HG03460 (cell line): ENCODE measurements around the gene SLC6A16.
"Not testable (repeated sequence)": the region's sequence is repeated elsewhere in the genome, so short reads cannot be mapped to it uniquely, and the experiment has no call there.

Source experiments
- ATAC-seq: cut with Tn5 transposase; IDR thresholded peaks from one replicate; pipeline ENCODE4 v1.9.1; 2021; ENCODE audit not compliant: unreplicated experiment

The SLC6A16 gene

GRCh38 chr19:49282184-49282583 lies 42.8 kb downstream of the SLC6A16 start:
- no peak for ATAC-seq

GRCh38 chr19:49272204-49272603 lies 52.8 kb downstream of the SLC6A16 start:
- no peak for ATAC-seq

DNA sequence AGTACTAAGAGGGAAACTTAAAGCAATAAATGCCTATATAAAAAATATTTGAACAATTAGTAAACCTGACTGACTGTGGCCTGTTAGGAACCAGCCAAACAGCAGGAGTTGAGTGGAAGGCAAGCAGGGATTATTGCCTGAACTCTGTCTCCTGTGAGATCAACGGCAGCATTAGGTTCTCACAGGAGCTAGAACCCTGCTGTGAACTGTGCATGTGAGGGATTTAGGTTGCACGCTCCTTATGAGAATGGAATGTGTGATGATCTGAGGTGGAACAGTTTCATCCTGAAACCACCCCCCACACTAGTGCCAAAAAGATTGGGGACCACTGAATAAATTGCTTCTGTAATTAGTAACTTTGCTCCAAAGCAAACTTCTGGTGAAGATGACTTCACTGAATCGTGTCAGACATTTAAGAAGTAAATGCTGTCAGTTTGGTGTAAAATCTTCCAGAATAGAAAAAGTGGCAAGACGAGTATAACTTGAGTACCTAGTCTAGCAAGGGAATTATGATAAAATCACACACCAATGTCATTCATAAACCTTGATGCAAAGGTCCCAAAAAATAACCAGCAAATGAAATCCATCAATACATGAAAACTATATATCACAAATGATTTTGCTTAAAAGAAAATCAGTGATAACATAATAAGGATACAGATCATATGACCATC lies 53.8 kb downstream of the SLC6A16 start:
- no peak for ATAC-seq

- ATAC-seq: not testable (repeated sequence)
Observed at GRCh38 chr19:49266409-49266808, 58.6 kb downstream of the SLC6A16 start.

- ATAC-seq: no peak
Observed at GRCh38 chr19:49264258-49264657, 60.7 kb downstream of the SLC6A16 start.

GRCh38 chr19:49261602-49262001 lies 63.4 kb downstream of the SLC6A16 start:
- ATAC-seq: no peak

DNA sequence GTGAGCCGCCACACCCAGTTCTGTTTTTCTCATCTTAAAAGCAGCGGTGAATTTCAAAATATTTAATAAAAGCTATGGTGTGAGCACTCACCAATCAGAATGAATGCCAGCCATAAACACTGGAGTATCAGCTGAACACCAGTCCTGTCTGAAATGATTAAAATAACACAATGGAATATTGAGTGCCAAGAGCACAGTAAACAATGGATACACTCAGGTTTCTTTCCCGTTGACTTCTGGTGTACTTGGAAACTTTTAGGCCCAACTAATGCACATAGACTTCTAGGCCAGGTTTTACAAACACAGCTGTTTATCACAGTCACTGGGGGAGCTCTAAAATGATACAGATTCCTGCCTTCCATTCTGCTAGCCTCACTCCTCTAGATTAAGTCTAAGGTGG lies 68.3 kb downstream of the SLC6A16 start:
- no peak for ATAC-seq

GRCh38 chr19:49255674-49256073 lies 69.3 kb downstream of the SLC6A16 start:
- no peak for ATAC-seq

- no peak for ATAC-seq
Observed at GRCh38 chr19:49249933-49250332, 75.1 kb downstream of the SLC6A16 start.

- ATAC-seq: no peak
Observed at GRCh38 chr19:49247676-49248075, 77.3 kb downstream of the SLC6A16 start.

GRCh38 chr19:49244256-49244655 lies 80.7 kb downstream of the SLC6A16 start:
- ATAC-seq: no peak

DNA sequence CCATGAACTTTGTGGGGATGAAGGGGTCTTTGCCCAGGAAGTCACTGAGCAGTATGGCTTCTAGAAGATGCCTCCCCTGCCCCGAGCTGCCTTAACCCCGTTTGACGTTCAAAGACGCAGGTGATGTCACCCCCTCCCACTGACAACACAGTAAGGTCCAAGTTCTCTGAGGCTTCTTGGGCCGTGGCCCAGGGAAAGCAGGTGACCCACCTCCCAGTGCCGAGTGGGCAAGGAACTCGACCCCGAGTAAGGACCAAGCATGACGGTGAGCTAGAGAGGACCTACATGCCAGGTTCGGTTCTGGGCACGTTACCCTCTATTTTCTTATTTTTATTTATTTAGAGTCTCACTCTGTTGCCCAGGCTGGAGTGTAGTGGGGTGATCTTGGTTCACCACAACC lies 81.3 kb downstream of the SLC6A16 start:
- no peak for ATAC-seq

DNA sequence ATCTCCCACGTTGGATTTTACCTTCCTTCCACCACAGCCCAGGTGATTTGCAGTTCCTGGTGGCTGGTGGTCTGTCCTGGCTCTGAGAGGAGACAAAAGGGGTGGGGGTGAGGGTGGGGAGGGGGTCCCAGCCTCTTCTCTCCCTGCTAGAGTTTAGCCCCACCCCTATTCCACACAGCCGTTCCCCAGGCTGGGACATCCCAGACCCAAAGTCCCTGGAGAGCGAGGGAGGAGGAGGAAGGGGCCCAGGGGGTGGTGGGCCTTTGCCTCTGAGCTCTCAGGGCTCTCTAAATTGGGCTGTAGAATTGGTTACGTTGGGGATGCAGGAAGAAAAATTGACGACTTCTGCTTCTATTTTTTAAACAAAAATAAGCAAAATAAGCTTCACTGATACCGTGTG lies 81.9 kb downstream of the SLC6A16 start:
- ATAC-seq: no peak

DNA sequence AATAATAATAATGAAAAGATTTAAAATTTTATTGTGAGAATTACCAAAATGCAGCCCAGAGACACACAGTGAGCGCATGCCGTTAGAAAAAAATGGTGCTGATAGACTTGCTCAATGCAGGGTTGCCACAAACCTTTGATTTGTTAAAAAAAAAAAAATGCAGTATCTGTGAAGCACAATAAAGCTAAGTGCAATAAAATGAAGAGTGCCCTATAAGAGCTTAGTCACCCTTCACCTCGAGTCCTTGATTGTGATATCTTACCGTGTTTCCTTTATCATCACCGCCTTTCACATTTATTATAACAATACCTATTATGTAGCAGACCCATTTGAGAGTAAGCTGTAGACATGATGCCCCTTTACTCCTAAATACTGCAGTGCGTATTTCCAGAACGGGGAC lies 83.2 kb downstream of the SLC6A16 start:
- ATAC-seq: no peak
